NB4 (cell line): Measurements from ENCODE around the gene TOM1L2.

ENCODE experiments used
- CTCF ChIP-seq: IDR thresholded peaks from one replicate; pipeline ENCODE4 v1.5.1; 2012; ENCODE audit warnings: low read depth, low read length
- MYC ChIP-seq: IDR thresholded peaks from 2 replicates; pipeline ENCODE4 v1.6.1; 2011; ENCODE audit warnings: low read depth, low read length
- POLR2A ChIP-seq: IDR thresholded peaks from 2 replicates; pipeline ENCODE4 v1.6.1; 2011; ENCODE audit warnings: mild to moderate bottlenecking; ENCODE audit not compliant: insufficient read length; ENCODE audit errors: extremely low read depth

GRCh38 chr17:17928398-17929287, 43.6 kb downstream of the TOM1L2 start:
- no peak for TF ChIP-seq POLR2A
- TF ChIP-seq CTCF, result no peak
- TF ChIP-seq MYC, result no peak
